Activated CD8-positive, alpha-beta memory T cell treated with anti-CD3 and anti-CD28 coated beads for 36 hours (primary cell): Measurements from ENCODE around the gene SEM1. TPM values are rescaled to one million over a fixed set of nuclear protein-coding genes. Genes with fewer than 3 reads are reported as not detected.
"Not testable (repeated sequence)": the region's sequence is repeated elsewhere in the genome, so short reads cannot be mapped to it uniquely, and the experiment has no call there.

Experiments
- CTCF ChIA-PET: fragments of 350-600 bp; sonication (Branson Sonifier 250); formaldehyde crosslinking; loops from one replicate; lab custom pipeline; 2021; ENCODE audit warnings: antibody characterized with exemption; lab: Charles Lee
- POLR2A ChIA-PET: fragments of 350-600 bp; sonication (Branson Sonifier 250); formaldehyde crosslinking; loops from one replicate; lab custom pipeline; 2021; ENCODE audit warnings: antibody characterized with exemption; lab: Charles Lee
- total RNA-seq, 2 experiments: library from RNA; stranded (reverse); gene quantifications; one replicate each; pipeline ENCODE4 v1.2.3, GENCODE V29; 2021

Gene SEM1
- total RNA-seq, 2 experiments from 2014 or later: 41.1 to 49.2 TPM

DNA sequence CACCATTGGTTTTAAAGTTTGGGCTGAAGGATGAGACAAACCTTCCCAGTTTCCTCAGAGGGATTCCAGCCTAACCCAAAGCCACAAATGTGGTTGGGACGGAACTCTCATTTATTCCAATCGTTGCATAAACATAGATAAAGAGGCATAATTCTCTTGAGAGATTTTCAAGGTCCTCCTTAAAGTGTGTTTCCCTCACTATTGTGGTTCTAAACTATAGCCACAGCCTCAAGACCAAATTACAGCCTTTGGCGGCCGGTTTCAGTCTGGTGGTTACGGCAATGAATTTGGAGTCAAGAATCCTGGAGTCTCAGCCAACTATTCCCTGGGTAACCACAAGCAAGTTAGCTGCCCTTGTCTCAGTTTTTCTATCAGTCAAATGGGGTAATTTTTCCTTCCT, 42.6 kb downstream of the SEM1 start:
- ChIA-PET CTCF (no interaction called here), POLR2A (no interaction called here)

DNA sequence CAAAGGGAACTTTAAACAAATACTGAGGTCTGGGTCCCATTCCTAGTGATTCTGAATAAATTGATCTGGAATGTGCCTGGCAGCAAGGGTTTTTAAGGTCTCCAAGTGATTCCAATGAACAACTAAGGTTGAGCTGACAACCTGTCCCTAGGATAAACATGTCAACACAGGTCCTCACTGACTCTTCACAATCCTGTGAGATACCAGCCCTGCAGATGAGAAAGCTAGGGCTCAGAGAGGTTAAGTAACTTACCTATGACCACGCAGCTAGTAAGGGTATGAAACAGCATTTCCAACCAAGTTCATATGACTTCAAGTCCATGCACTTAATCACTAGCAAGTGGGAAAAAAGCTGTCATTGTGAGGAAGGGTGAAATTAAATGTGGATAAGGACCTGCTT, 44.0 kb downstream of the SEM1 start:
- POLR2A ChIA-PET: no interaction called here
- CTCF ChIA-PET: no interaction called here

DNA sequence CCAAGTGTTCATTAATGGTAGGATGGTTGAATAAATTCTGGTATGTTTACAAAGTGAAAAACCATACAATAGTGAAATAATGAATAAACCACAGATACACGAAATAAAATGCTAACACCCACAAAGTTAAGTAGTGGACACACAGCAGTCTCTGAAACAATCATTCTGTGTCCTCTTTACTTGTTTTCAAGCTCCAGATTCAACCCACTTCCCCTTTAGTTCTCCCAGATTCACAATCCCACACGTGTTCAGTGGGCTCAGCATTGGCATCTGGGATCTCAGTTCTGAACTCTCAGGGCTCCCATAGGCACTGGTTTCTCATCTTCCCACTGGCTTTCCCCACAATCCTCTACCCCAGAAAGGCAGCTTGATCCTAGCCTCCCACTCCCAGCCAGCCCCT, 44.9 kb downstream of the SEM1 start:
- POLR2A ChIA-PET: no interaction called here
- CTCF ChIA-PET: no interaction called here

DNA sequence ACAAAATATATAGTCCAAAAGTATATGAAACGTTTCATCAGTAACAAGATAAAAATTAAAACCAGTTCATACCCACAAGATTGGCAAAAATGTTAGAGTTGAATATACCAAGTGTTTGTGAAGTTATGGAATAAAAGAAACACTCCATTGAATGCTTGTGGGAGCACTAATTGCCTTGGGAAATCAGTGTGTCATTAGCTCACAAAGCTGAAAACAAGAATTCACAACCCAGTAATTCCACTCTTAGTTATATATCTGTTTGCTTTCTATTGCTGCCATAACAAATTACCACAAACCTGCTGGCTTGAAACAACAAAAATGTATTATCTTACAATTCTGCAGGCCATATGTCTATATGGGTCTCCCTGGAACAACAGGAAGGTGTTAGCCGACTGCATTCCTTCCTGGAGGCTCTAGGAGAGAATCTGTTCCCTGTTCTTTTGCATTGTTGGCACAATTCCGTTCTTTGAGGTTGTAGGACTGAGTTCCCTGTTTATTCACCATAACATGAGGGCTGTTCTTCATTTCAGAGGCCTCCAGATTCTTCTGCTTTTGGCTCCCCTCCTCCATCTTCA, 45.7 kb downstream of the SEM1 start:
- CTCF ChIA-PET: no interaction called here

DNA sequence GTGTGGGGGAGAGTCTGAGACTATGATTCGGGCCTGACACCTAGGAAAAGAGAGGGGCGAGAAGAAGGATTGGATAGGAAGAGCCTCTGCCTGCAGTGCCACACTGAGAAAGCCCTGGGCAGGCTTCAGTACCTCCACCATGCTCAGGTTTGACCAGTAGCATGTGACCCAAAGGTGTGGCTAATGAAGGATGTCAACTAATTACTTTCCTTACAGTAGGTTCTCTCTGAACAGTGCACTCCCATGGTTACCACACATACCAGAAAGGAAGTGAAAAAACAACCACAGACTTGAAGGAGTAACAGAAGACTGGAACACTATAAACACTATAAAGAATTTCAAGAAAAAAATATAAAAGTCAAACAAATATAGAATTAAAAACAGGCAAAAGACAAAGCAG, 46.2 kb downstream of the SEM1 start:
- POLR2A ChIA-PET: no interaction called here
- CTCF ChIA-PET: no interaction called here

More for the DNA sequence above, 45.7 kb downstream of the SEM1 start:
- POLR2A ChIA-PET: no interaction called here

DNA sequence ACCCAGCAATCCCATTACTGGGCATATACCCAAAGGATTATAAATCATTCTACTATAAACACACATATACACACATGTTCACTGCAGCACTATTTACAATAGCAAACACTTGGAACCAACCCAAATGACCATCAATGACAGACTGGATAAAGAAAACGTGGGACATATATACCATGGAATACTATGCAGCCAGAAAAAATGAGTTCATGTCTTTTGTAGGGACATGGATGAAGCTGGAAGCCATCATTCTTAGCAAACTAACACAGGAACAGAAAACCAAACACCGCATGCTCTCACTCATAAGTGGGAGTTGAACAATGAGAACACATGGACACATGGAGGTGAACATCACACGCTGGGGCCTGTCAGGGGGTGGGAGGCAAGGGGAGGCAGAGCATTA, 47.5 kb downstream of the SEM1 start:
- CTCF ChIA-PET, POLR2A ChIA-PET: not testable (repeated sequence)

DNA sequence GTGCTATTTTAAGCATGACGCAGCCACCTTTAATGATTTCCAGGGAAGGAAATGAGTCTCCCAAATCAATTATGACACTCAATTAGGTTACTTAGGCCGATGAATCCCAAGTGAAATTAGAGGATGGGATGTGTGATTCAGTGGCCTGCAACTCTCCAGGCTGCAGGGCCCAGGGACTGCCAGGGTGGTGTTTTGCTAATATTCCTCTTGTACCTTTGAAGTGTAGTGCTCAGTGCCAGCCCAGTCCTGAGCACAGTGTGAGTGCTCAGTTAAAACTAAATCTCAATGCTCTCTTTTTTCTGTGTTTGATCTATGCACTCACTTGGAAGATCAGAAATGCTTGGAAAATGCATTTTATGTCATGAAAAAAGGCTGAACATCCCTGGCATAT, 51.6 kb downstream of the SEM1 start:
- CTCF ChIA-PET: no interaction called here
- POLR2A ChIA-PET: no interaction called here

DNA sequence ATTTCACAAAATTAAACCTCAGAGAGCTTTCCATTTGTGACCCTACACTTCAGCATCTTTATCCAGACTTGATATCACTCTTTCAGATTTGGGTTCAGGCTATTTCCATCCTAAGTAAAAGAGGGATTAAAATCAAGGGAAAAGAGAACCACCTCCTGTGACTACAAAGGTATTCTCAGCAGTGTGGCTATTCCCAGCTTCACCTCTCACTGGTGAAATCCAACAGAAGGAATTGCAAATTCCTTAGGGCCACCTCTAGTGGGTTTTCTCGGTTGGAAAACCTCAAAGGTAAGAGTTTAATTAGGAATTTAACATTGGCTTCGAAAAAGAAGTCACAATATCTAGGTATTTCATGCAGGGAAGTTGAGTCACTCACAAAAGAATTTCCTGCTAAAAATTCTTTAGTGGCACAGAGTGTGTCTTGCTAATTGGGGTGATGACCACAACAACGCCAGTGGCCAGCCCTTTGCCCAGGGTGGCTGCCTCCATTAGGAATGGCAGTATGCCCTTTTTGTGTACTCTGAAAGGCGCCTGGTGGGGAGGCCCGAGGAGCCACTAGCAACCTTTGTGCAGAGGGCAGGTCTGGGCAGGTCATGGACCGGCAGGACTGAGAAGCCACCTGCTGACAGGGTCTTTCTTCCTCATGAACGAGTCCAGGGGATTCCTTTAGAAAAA, 52.2 kb downstream of the SEM1 start:
- ChIA-PET CTCF (no interaction called here), POLR2A (no interaction called here)

DNA sequence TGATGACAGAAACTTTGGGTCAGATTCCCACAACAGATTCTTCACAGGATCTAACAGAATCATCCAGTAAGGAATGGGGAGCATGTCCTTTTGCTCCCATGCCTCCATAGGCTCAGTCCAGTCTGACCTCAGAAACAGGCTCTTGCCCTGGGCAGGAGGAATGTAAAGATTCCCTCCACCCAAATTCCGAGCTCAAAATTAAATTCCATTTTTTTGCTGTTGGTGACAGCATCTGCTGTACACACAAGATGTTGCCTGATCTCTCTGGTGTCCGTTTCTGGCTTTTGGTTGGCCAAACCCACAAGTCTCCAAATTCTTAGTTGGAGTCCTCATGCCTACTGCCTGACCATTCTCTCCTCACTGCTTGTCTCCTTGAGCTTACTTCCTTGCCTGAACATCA, 53.7 kb downstream of the SEM1 start:
- CTCF ChIA-PET: no interaction called here
- POLR2A ChIA-PET: no interaction called here

DNA sequence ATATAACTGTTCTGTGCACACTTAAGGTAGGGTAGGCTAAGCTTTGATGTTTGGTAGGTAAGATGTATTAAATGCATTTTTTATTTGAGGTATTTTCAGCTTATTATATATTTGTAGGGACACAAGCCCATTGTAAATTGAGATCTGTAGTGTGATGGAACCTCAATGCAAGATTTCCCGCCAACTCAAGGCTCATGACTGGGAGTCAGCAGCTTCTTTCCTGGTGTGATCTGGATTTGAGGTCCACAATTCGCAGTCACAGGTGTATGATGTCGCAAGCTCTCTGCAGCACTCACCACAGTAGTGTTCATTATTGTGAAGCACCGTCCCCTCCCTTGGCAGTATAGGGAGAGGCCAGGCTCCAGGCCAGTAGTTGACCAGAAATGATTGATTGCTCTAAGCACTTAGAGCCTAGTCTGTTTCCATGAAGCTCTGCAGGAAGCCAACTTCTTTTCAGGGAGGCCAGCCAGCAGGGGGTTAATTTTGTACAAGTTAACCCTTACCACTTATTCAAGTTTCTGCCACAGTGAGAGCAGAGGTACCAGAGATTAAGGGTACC, 54.9 kb downstream of the SEM1 start:
- CTCF ChIA-PET: no interaction called here
- POLR2A ChIA-PET: no interaction called here

DNA sequence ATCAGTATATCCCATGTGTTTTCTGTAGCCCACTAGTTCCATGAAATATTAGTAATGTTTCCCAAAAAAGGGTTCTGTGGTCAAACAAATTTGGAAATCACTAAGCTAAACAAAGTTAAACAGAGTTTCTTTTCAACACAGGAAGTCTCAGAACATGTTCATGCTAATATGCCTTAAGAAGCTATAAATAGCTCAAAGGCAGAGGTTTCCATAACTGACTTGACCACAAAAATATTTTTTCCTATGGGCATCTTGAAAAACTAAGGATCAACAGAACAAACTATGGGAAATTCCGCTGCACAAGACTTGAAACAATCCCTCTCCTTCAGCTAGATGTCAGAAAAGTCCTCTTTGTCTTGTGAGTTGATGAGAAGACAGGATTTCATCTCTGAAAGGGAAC, 59.7 kb downstream of the SEM1 start:
- POLR2A ChIA-PET: no interaction called here
- CTCF ChIA-PET: no interaction called here

DNA sequence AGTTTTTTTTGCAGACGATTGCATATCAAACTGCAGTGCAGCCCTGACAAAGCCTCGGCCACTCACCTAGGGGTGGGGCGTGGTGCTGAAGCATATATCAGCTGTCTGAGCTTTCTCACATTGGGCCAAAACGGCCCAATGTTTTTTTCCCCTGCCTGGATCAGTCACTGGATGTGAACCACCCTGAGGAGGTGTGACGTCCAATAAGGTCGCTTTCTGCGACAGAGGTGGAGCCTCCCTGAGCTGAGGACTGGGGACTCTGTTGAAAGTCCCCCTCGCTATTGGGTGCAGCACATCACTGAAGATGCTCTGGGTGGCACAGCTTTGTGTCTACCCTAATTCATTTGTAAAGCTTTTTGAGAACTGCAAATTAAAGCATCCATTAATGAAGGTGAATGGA, 60.9 kb downstream of the SEM1 start:
- ChIA-PET CTCF (no interaction called here), POLR2A (no interaction called here)

DNA sequence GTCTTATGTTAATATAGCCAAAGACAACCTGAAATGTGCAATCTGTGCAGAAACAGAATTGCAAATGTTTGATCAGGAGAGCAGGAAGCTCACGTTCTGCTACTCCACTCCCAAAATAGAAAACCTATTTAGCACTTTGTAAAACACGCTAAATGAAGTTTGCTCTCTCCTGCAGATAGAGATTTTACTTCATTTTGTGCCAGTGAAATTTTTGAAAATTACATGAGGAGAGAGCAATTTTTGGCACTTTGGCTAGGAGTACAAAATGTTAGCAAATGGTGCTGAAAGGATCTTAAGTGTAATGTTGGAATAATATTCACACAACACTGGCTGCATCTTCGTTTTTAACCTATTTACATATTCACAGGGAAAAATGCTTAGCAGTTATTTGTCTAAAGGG, 61.9 kb downstream of the SEM1 start:
- ChIA-PET CTCF (no interaction called here), POLR2A (no interaction called here)

DNA sequence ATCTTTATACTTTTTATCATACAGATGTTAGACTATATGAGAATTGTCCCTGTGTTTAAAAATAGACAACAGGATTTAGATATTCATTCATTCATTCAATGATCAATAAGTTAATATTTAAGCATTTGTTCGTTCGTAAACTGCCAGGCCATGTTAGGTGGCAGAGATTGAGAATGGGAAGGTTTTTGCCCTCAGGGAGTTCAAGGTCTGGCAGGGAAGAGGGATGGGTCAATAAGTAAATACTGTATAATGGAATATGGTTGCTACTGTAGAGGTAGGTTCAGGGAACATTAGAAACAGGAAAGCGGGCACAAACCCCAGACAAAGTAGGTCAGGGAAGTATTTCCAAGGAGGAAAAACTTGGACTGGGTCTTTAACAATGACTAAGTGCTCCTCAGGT, 64.6 kb downstream of the SEM1 start:
- CTCF ChIA-PET: no interaction called here
- POLR2A ChIA-PET: no interaction called here

DNA sequence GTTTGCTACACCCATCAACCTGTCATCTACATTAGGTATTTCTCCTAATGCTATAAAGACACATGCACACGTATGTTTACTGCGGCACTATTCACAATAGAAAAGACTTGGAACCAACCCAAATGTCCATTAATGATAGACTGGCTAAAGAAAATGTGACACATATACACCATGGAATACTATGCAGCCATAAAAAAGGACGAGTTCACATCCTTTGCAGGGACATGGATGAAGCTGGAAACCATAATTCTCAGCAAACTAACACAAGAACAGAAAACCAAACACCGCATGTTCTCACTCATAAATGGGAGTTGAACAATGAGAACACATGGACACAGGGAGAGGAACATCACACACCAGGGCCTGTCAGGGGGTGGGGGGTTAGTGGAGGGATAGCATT, 66.2 kb downstream of the SEM1 start:
- POLR2A ChIA-PET, CTCF ChIA-PET: not testable (repeated sequence)

DNA sequence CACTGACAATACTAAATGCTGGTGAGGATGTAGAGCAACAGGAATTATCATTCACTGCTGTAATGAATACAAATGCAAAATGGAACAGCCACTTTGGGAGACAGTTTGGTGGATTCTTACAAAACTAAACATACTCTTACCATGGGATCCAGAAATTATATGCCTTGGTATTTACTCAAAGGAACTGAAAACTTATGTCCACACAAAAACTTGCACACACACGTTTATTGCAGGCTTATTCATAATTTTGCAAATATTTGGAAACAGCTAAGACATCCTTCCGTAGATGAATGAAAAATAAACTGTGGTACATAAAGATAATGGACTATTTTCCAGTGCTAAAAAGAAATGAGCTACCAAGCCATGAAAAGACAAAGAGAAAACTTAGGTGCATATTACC, 69.6 kb downstream of the SEM1 start:
- ChIA-PET CTCF (interaction anchor here (0.6 kb wide), 1 partner anchor 432 kb away, joined by 5 read pairs; no protein-coding TSS in a partner anchor), POLR2A (no interaction called here)
